SK-N-SH (cell line): ENCODE data around the gene FAM43B.

Source experiments
- CTCF ChIP-seq: fragments of 200-600 bp; sonication (generic); IDR thresholded peaks from 2 replicates; pipeline ENCODE4 v1.6.1; 2017; ENCODE audit warnings: antibody characterized with exemption, mild to moderate bottlenecking, moderate library complexity
- EZH2phosphoT487 ChIP-seq: fragments of 200-600 bp; sonication (generic); IDR thresholded peaks from 2 replicates; pipeline ENCODE4 v1.6.1; 2017; ENCODE audit warnings: low read depth, mixed run types, mild to moderate bottlenecking, antibody characterized with exemption, moderate library complexity, borderline replicate concordance
- FOSL2 ChIP-seq: IDR thresholded peaks from 2 replicates; pipeline ENCODE4 v1.4.0; 2012; ENCODE audit warnings: low read depth, mild to moderate bottlenecking, moderate library complexity, borderline replicate concordance
- GATA2 ChIP-seq: sonication (generic); formaldehyde crosslinking; IDR thresholded peaks from 2 replicates; pipeline ENCODE4 v1.5.0; 2020; ENCODE audit warnings: mild to moderate bottlenecking, missing genetic modification reagents
- NRF1 ChIP-seq: IDR thresholded peaks from 2 replicates; pipeline ENCODE4 v1.6.1; 2012; ENCODE audit warnings: low read depth, mild to moderate bottlenecking, low read length
- RFX5 ChIP-seq: IDR thresholded peaks from 2 replicates; pipeline ENCODE4 v1.6.1; 2012; ENCODE audit warnings: mild to moderate bottlenecking, improper control_type of control experiment, low read length
- TAF1 ChIP-seq: IDR thresholded peaks from 2 replicates; pipeline ENCODE4 v1.6.1; 2012; ENCODE audit warnings: low read depth, mild to moderate bottlenecking, low read length, moderate library complexity, borderline replicate concordance
- USF1 ChIP-seq: IDR thresholded peaks from 2 replicates; pipeline ENCODE4 v1.4.0; 2012; ENCODE audit warnings: low read depth, borderline replicate concordance
- YY1 ChIP-seq: IDR thresholded peaks from 2 replicates; pipeline ENCODE4 v1.4.0; 2012; ENCODE audit warnings: low read depth, mild to moderate bottlenecking

- TF ChIP-seq FOSL2 (no peak), CTCF (peak; percentile 80), USF1 (no peak), YY1 (no peak), NRF1 (no peak), RFX5 (no peak), GATA2 (CRISPR knock-in tag) (no peak), TAF1 (no peak), EZH2phosphoT487 (no peak)
These were observed 22.5 kb downstream of the FAM43B start for GRCh38 chr1:20574686-20575540.
